ENCODE data around the gene E2F4.

Gene E2F4

DNA sequence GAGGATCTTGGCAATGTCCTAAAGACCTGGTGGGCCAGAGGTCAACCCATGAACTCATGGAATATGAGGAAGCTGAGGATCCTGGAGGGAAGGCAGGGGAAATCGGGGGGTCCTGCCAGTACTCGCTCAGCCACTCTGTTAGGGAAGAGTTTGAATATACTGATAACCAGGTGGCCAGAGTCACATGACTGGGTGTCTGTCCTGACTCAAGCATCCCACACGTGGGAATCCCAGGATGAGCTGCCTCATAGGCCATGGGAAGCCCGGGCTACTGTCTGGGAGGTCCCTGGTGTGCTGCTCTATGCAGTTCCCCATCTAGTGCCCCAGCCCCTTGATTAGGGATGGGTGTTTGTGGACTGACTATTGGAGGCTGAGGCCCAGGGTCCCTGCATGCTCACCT lies 3.6 kb upstream of the E2F4 start:
- TF ChIP-seq, protein P1, sequence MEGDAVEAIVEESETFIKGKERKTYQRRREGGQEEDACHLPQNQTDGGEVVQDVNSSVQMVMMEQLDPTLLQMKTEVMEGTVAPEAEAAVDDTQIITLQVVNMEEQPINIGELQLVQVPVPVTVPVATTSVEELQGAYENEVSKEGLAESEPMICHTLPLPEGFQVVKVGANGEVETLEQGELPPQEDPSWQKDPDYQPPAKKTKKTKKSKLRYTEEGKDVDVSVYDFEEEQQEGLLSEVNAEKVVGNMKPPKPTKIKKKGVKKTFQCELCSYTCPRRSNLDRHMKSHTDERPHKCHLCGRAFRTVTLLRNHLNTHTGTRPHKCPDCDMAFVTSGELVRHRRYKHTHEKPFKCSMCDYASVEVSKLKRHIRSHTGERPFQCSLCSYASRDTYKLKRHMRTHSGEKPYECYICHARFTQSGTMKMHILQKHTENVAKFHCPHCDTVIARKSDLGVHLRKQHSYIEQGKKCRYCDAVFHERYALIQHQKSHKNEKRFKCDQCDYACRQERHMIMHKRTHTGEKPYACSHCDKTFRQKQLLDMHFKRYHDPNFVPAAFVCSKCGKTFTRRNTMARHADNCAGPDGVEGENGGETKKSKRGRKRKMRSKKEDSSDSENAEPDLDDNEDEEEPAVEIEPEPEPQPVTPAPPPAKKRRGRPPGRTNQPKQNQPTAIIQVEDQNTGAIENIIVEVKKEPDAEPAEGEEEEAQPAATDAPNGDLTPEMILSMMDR (IDR thresholded peaks at IDR 0.05; ENCODE audit: low read length, missing control alignments) = no peak
- no peak for DNase-seq (ENCODE audit: low read depth)
- no peak overlapping the region for H3K4me3 ChIP-seq (replicated peaks; ENCODE audit: low read depth, low read length)

- H3K4me3 ChIP-seq (replicated peaks; ENCODE audit: low read depth, low read length) = no peak overlapping the region
- DNase-seq (ENCODE audit: low read depth) = no peak
- TF ChIP-seq, protein P1 (IDR thresholded peaks at IDR 0.05; ENCODE audit: low read length, missing control alignments) = no peak
These were observed 3.2 kb upstream of the E2F4 start for GRCh38 chr16:67188798-67189197.

GRCh38 chr16:67190041-67190440 lies 1.9 kb upstream of the E2F4 start, which contains the start of gene EXOC3L1:
TSS of gene EXOC3L1 (minus strand) at chr16:67190136. CDS start at chr16:67189676, 460 bp downstream.
- TF ChIP-seq, protein P1 (IDR thresholded peaks at IDR 0.05; ENCODE audit: low read length, missing control alignments) = no peak
- H3K4me3 ChIP-seq (replicated peaks; ENCODE audit: low read depth, low read length) = no peak within 1 kb of the TSS
- no peak for DNase-seq (ENCODE audit: low read depth)

- no peak overlapping the region for H3K4me3 ChIP-seq (replicated peaks; ENCODE audit: low read depth, low read length)
- DNase-seq (ENCODE audit: low read depth) = peak; percentile 29
- TF ChIP-seq, protein P1 (IDR thresholded peaks at IDR 0.05; ENCODE audit: low read length, missing control alignments) = no peak
These were observed 1.2 kb upstream of the E2F4 start for GRCh38 chr16:67190448-67191399.

- TF ChIP-seq, protein P1 (IDR thresholded peaks at IDR 0.05; ENCODE audit: low read length, missing control alignments) = no peak
- peak overlapping the region; percentile 97 for H3K4me3 ChIP-seq (replicated peaks; ENCODE audit: low read depth, low read length)
These were observed 452 bp upstream of the E2F4 start for GRCh38 chr16:67191411-67191994.

GRCh38 chr16:67192781-67193361 lies 916 bp downstream of the E2F4 start:
- peak overlapping the region; percentile 97 for H3K4me3 ChIP-seq (replicated peaks; ENCODE audit: low read depth, low read length)
- TF ChIP-seq, protein P1 (IDR thresholded peaks at IDR 0.05; ENCODE audit: low read length, missing control alignments) = no peak

More at GRCh38 chr16:67191411-67191994, 452 bp upstream of the E2F4 start:
- no peak for DNase-seq (ENCODE audit: low read depth)

More at GRCh38 chr16:67192781-67193361, 916 bp downstream of the E2F4 start:
- no peak for DNase-seq (ENCODE audit: low read depth)

All from fibroblast of pulmonary artery (primary cell).